GM12878 (cell line): ENCODE data around the gene SCMH1. TPM values are rescaled to one million over a fixed set of nuclear protein-coding genes. Genes with fewer than 3 reads are reported as not detected.

Experiments used
- ATAC-seq: fragments of 200-7000 bp; cut with Tn5 transposase; 3 replicates; pipeline ENCODE4 v1.9.1; 2020; ENCODE audit warnings: mild to moderate bottlenecking, moderate library complexity
- BruUV-seq: library from RNA; stranded (reverse); fragments of 400-500 nt; replicated peaks from 2 replicates; lab custom pipeline; 2021; lab: Mats Ljungman, UMichigan
- CTCF ChIA-PET: fragments of 300-600 bp; sonication (Branson Sonifier 250); formaldehyde crosslinking; extraction: SDS; loops from one replicate; lab custom pipeline; 2021; ENCODE audit warnings: inconsistent platforms; lab: Yijun Ruan, JAX
- POLR2A ChIA-PET: fragments of 350-600 bp; formaldehyde crosslinking; extraction: SDS; loops from one replicate; lab custom pipeline; 2021; ENCODE audit warnings: inconsistent platforms; lab: Charles Lee
- RAD21 ChIA-PET: fragments of 300-600 bp; sonication (Branson Sonifier 250); formaldehyde crosslinking; loops from one replicate; lab custom pipeline; 2023; ENCODE audit warnings: antibody characterized with exemption; ENCODE audit not compliant: unreplicated experiment; lab: Charles Lee
- SMC1A ChIA-PET: fragments of 300-600 bp; sonication (Branson Sonifier 250); formaldehyde crosslinking; loops from one replicate; lab custom pipeline; 2023; ENCODE audit not compliant: unreplicated experiment, uncharacterized antibody; lab: Charles Lee
- DNase-seq: peaks from one replicate; pipeline ENCODE4 v3.0.0-alpha.2; 2011; ENCODE audit warnings: low read depth, low spot score
- FAIRE-seq: peaks from 3 replicates; lab custom pipeline; 2011; peaks lifted over from hg19 to GRCh38; lab: Jason Lieb, UNC
- H2AFZ ChIP-seq: 2 replicates; pipeline ENCODE4 v1.6.0; 2011; ENCODE audit warnings: low read depth, low read length, control low read depth; ENCODE audit not compliant: control insufficient read depth
- H3K27ac ChIP-seq: 2 replicates; pipeline ENCODE4 v1.5.1; 2011; ENCODE audit warnings: control low read depth; ENCODE audit not compliant: control insufficient read depth, insufficient read depth
- H3K27me3 ChIP-seq, 2 experiments: replicated peaks in 1 of 2; 2 replicates each; pipeline versions ENCODE4 v1.6.0 to v1.6.1; 2011; ENCODE audit warnings: low read length in 1 of 2; ENCODE audit not compliant: control insufficient read depth in 2 of 2, insufficient read depth in 2 of 2
- H3K36me3 ChIP-seq, 2 experiments: 2 replicates each; pipeline ENCODE4 v1.5.1; 2011; ENCODE audit warnings: low read length in 1 of 2; ENCODE audit not compliant: control insufficient read depth in 2 of 2, insufficient read depth in 2 of 2
- H3K4me1 ChIP-seq: 2 replicates; pipeline ENCODE4 v1.6.1; 2011; ENCODE audit warnings: mild to moderate bottlenecking, low read length, moderate library complexity, mixed read lengths; ENCODE audit not compliant: control insufficient read depth, insufficient read depth
- H3K4me2 ChIP-seq: 2 replicates; pipeline ENCODE4 v1.6.0; 2011; ENCODE audit warnings: control low read depth; ENCODE audit not compliant: control insufficient read depth, insufficient read depth
- H3K4me3 ChIP-seq: fragments of 200-600 bp; sonication (generic); 2 replicates; pipeline ENCODE4 v1.5.1; 2016
- H3K79me2 ChIP-seq: 2 replicates; pipeline ENCODE4 v1.6.0; 2011; ENCODE audit warnings: low read length; ENCODE audit not compliant: control insufficient read depth, insufficient read depth
- H3K9ac ChIP-seq: 2 replicates; pipeline ENCODE4 v1.8.0; 2011; ENCODE audit warnings: low read length, control low read depth, mixed read lengths; ENCODE audit not compliant: control insufficient read depth, insufficient read depth
- H3K9me3 ChIP-seq: replicated peaks from 3 replicates; pipeline ENCODE4 v1.5.1; 2011; ENCODE audit warnings: mild to moderate bottlenecking, low read length; ENCODE audit not compliant: control insufficient read depth, insufficient read depth
- H4K20me1 ChIP-seq: 2 replicates; pipeline ENCODE4 v1.6.0; 2011; ENCODE audit not compliant: control insufficient read depth, insufficient read depth
- ASH2L ChIP-seq: fragments of 300-600, 200-600 bp; sonication (generic); IDR thresholded peaks from 2 replicates; pipeline ENCODE4 v1.6.1; 2017; ENCODE audit warnings: low read depth, mild to moderate bottlenecking, borderline replicate concordance
- BCLAF1 ChIP-seq: fragments of 450-650 bp; IDR thresholded peaks from 2 replicates; pipeline ENCODE4 v1.6.1; 2017; ENCODE audit warnings: antibody characterized with exemption, mild to moderate bottlenecking, moderate library complexity
- BMI1 ChIP-seq: fragments of 450-650 bp; IDR thresholded peaks from 2 replicates; pipeline ENCODE4 v1.6.1; 2016; ENCODE audit warnings: mild to moderate bottlenecking, moderate library complexity, borderline replicate concordance
- HDGF ChIP-seq: fragments of 450-650 bp; IDR thresholded peaks from 2 replicates; pipeline ENCODE4 v1.6.1; 2016; ENCODE audit warnings: antibody characterized with exemption
- MYB ChIP-seq: fragments of 150-350 bp; IDR thresholded peaks from 2 replicates; pipeline ENCODE4 v1.6.1; 2014; ENCODE audit warnings: mild to moderate bottlenecking, low read depth, low read length, borderline replicate concordance
- STAT3 ChIP-seq: IDR thresholded peaks from 2 replicates; pipeline ENCODE4 v1.6.1; 2011; ENCODE audit warnings: low read depth, low read length, improper control_type of control experiment
- WRNIP1 ChIP-seq: IDR thresholded peaks from 2 replicates; pipeline ENCODE4 v1.6.1; 2011; ENCODE audit warnings: low read depth, low read length, improper control_type of control experiment, borderline replicate concordance
- ZNF384 ChIP-seq: IDR thresholded peaks from 2 replicates; pipeline ENCODE4 v1.6.1; 2012; ENCODE audit warnings: low read depth, mild to moderate bottlenecking, low read length, improper control_type of control experiment, borderline replicate concordance
- ZNF687 ChIP-seq: fragments of 450-650 bp; IDR thresholded peaks from 2 replicates; pipeline ENCODE4 v1.6.1; 2017; ENCODE audit warnings: mild to moderate bottlenecking, moderate library complexity
- WGBS: methylation state at CpG from one replicate; pipeline ENCODE4 v1.1.6; 2016; ENCODE audit warnings: low lambda C conversion rate; ENCODE audit not compliant: insufficient replicate concordance, insufficient coverage; ENCODE audit errors: missing lambda C conversion rate; 5-methylcytosine and 5-hydroxymethylcytosine counted together
- in situ Hi-C: fragments of 300-500 bp; cut with MboI; formaldehyde crosslinking; loops from 9 replicates; pipeline ENCODE4 v1.14.3; 2018; ENCODE audit warnings: mixed read lengths
- intact Hi-C: fragments of 100-400 bp; cut with micrococcal nuclease; formaldehyde crosslinking; loops from one replicate; pipeline ENCODE4 v1.14.2; 2022; ENCODE audit not compliant: unreplicated experiment
- polyA plus RNA-seq, 11 experiments: library from polyadenylated mRNA; depleted of rRNA in 4 of 11; unstranded in 6 of 11; stranded (reverse) in 5 of 11; fragments of >200 nt; fragmentation: Nextera tagmentation in 4 of 11; fragmentation: Illumina TruSeq in 1 of 11; extraction: Ambion mirVana in 4 of 11; extraction: Trizol in 1 of 11; gene quantifications; 1 replicate in 1 of 11; 2 replicates in 10 of 11; pipeline versions ENCODE4 v1.2.1 to v1.2.3, GENCODE V29; 2011 to 2016; ENCODE audit warnings: inconsistent platforms in 2 of 11, missing spikeins in 2 of 11, low read depth in 1 of 11
- total RNA-seq, 4 experiments: library from RNA; depleted of rRNA in 3 of 4; stranded (reverse); fragments of >200 nt in 3 of 4; fragmentation: Illumina TruSeq in 1 of 4; extraction: Trizol in 1 of 4; gene quantifications; 2 replicates each; pipeline versions ENCODE4 v1.2.1 to v1.2.3, GENCODE V29; 2013 to 2021
- TF ChIP-seq, protein P1 (sequence below): fragments of 450-650 bp; IDR thresholded peaks from 2 replicates; pipeline ENCODE4 v1.6.1; 2018; ENCODE audit warnings: mild to moderate bottlenecking, low read depth, moderate library complexity; ENCODE audit not compliant: partially characterized antibody

Gene SCMH1
- total and polyA plus RNA-seq, 10 of the 15 experiments (the other 5 are each of a cell fraction or from before 2014, with no cell fraction given), result 7.5 to 44.1 (median 27.8) TPM

GRCh38 chr1:41160498-41161110 is 81.5 kb downstream of the SCMH1 start:
- POLR2A ChIA-PET, result no interaction called here
- FAIRE-seq (no peak), ATAC-seq (no peak), DNase-seq (no peak)
- Histone ChIP-seq H3K36me3 (peaks cover 2 to 3% of the 10 kb centered on the region in 2 experiments; a peak in 1 of 4 replicates), H2AFZ (no peak overlapping the region), H4K20me1 (no peaks in the 10 kb centered on the region), H3K4me2 (no peak overlapping the region), H3K9ac (no peak overlapping the region), H3K4me1 (no peaks in the 10 kb centered on the region), H3K27me3 (no peaks in the 10 kb centered on the region), H3K27ac (no peak overlapping the region), H3K4me3 (no peak overlapping the region), H3K9me3 (no peaks in the 10 kb centered on the region), H3K79me2 (no peaks in the 10 kb centered on the region)
- intact Hi-C loops, result no loop called here
- RAD21 ChIA-PET, result no interaction called here
- CTCF ChIA-PET, result no interaction called here
- BruUV-seq, result no TSS peak
- in situ Hi-C loops, result no loop called here
- WGBS, result 98% methylated on average over 3 of the region's 3 CpGs
- SMC1A ChIA-PET, result interaction anchor here (1.0 to 2.0 kb wide), 2 partner anchors 13 to 15 kb away, joined by 3 to 8 read pairs; no protein-coding TSS in a partner anchor
- no peak for TF ChIP-seq STAT3
- TF ChIP-seq BMI1, result no peak
- TF ChIP-seq BCLAF1, result no peak
- TF ChIP-seq HDGF, result no peak
- TF ChIP-seq ASH2L, result no peak
- no peak for TF ChIP-seq ZNF384
- TF ChIP-seq, protein P1, sequence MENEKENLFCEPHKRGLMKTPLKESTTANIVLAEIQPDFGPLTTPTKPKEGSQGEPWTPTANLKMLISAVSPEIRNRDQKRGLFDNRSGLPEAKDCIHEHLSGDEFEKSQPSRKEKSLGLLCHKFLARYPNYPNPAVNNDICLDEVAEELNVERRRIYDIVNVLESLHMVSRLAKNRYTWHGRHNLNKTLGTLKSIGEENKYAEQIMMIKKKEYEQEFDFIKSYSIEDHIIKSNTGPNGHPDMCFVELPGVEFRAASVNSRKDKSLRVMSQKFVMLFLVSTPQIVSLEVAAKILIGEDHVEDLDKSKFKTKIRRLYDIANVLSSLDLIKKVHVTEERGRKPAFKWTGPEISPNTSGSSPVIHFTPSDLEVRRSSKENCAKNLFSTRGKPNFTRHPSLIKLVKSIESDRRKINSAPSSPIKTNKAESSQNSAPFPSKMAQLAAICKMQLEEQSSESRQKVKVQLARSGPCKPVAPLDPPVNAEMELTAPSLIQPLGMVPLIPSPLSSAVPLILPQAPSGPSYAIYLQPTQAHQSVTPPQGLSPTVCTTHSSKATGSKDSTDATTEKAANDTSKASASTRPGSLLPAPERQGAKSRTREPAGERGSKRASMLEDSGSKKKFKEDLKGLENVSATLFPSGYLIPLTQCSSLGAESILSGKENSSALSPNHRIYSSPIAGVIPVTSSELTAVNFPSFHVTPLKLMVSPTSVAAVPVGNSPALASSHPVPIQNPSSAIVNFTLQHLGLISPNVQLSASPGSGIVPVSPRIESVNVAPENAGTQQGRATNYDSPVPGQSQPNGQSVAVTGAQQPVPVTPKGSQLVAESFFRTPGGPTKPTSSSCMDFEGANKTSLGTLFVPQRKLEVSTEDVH, result no peak
- TF ChIP-seq WRNIP1, result no peak
- TF ChIP-seq ZNF687, result no peak
- no peak for TF ChIP-seq MYB
